HS-5 (cell line): ENCODE data around the gene RUNX3.

Experiments
- DNase-seq: peaks from one replicate; pipeline ENCODE4 v3.0.0-alpha.2; 2012; ENCODE audit warnings: low read depth

Gene RUNX3

GRCh38 chr1:24928689-24929397, 1.2 kb downstream of the RUNX3 start:
- DNase-seq, result no peak

GRCh38 chr1:24927988-24928688, 1.9 kb downstream of the RUNX3 start:
- DNase-seq, result no peak

GRCh38 chr1:24927473-24927872, 2.6 kb downstream of the RUNX3 start:
- no peak for DNase-seq

- DNase-seq, result no peak
These were observed 3.4 kb downstream of the RUNX3 start for GRCh38 chr1:24926563-24927249.

- DNase-seq, result no peak
These were observed 4.1 kb downstream of the RUNX3 start for GRCh38 chr1:24925963-24926362.

GRCh38 chr1:24925082-24925779, 4.8 kb downstream of the RUNX3 start:
- no peak for DNase-seq

- no peak for DNase-seq
These were observed 6.5 kb downstream of the RUNX3 start for GRCh38 chr1:24923485-24924113.

- no peak for DNase-seq
These were observed 8.0 kb downstream of the RUNX3 start for GRCh38 chr1:24921938-24922662.

GRCh38 chr1:24921412-24921811, 8.7 kb downstream of the RUNX3 start:
- no peak for DNase-seq

GRCh38 chr1:24920533-24920925, 9.5 kb downstream of the RUNX3 start:
- DNase-seq, result no peak

- no peak for DNase-seq
These were observed 10.1 kb downstream of the RUNX3 start for GRCh38 chr1:24919791-24920532.

GRCh38 chr1:24918995-24919605, 11.0 kb downstream of the RUNX3 start:
- no peak for DNase-seq

- DNase-seq, result no peak
These were observed 11.7 kb downstream of the RUNX3 start for GRCh38 chr1:24918370-24918769.

- no peak for DNase-seq
These were observed 12.6 kb downstream of the RUNX3 start for GRCh38 chr1:24917327-24918074.

GRCh38 chr1:24915816-24916602, 14.1 kb downstream of the RUNX3 start:
- no peak for DNase-seq

- no peak for DNase-seq
These were observed 15.6 kb downstream of the RUNX3 start for GRCh38 chr1:24914226-24915069.

GRCh38 chr1:24913616-24914225, 16.4 kb downstream of the RUNX3 start:
- DNase-seq, result no peak
